ENCODE measurements around the gene BACH2. TPM values are rescaled to one million over a fixed set of nuclear protein-coding genes. Genes with fewer than 3 reads are reported as not detected.

BACH2 gene
- total RNA-seq, 5 donors from 2014 or later (not counting 1 experiment from before 2014, with no cell fraction given), result 81.9 to 196 (median 96.7) TPM

GRCh38 chr6:90204327-90205056 is 92.2 kb downstream of the BACH2 start:
- H3K9me3 ChIP-seq, result no peaks in the 10 kb centered on the region
- Mint-ChIP-seq H3K27me3 (no peaks in the 10 kb centered on the region), H3K27ac (peak overlapping the region in 1 of 2 donors; percentile 25), H3K9me3 (no peaks in the 10 kb centered on the region), H3K4me1 (peaks cover 61 to 84% (median 62%) of the 10 kb centered on the region in 3 donors), H3K36me3 (peaks cover 50% of the 10 kb centered on the region), H3K4me3 (no peak overlapping the region)
- H3K27me3 ChIP-seq (replicated peaks in 1 of 2; ENCODE audit: control insufficient read depth in 2 of 2, extremely low read depth in 1 of 2, insufficient read depth in 2 of 2, low read length in 1 of 2), result no peaks in the 10 kb centered on the region
- H3K36me3 ChIP-seq (ENCODE audit: control insufficient read depth in 2 of 2, extremely low read depth in 1 of 2, insufficient read depth in 1 of 2, low read length in 1 of 2), result peaks cover 7 to 8% of the 10 kb centered on the region in 2 donors
- H3K27ac ChIP-seq (ENCODE audit: low read length), result no peak overlapping the region
- H3K4me1 ChIP-seq (ENCODE audit: control insufficient read depth in 1 of 2, extremely low read depth in 1 of 2, insufficient read depth in 2 of 2, low read length in 2 of 2), result peaks cover 0 to 26% of the 10 kb centered on the region in 2 experiments
- POLR2A ChIA-PET, result interaction anchor here (0.6 to 1.4 kb wide), 5 partner anchors 11 to 87 kb away, joined by 3 to 5 read pairs (median 4); no protein-coding TSS in a partner anchor
- WGBS (ENCODE audit: insufficient coverage), result 100% methylated on average over 1 of the region's 7 CpGs
- no peak for DNase-seq
- H3K4me3 ChIP-seq (ENCODE audit: control insufficient read depth in 1 of 2, extremely low read depth in 1 of 2, low read length in 1 of 2), result no peak overlapping the region
- no peak for ATAC-seq (replicated peaks in 1 of 4)
- CTCF ChIA-PET, result interaction anchor here in 1 of 2 donors (0.6 kb wide), 1 partner anchor 152 kb away, joined by 4 read pairs; no protein-coding TSS in a partner anchor

- no peak for DNase-seq
- H3K27me3 Mint-ChIP-seq, result no peaks in the 10 kb centered on the region
- H3K27ac Mint-ChIP-seq, result peak overlapping the region in 1 of 2 donors; percentile 25
- peaks cover 0 to 3% (median 0%) of the 10 kb centered on the region in 3 donors for H3K9me3 Mint-ChIP-seq
- no peaks in the 10 kb centered on the region for H3K9me3 ChIP-seq
- ChIA-PET CTCF (no interaction called here), POLR2A (interaction anchor here (0.6 to 1.4 kb wide), 4 partner anchors 11 to 134 kb away, joined by 3 to 10 read pairs (median 4); no protein-coding TSS in a partner anchor)
- no peaks in the 10 kb centered on the region for H3K27me3 ChIP-seq (replicated peaks in 1 of 2; ENCODE audit: control insufficient read depth in 2 of 2, extremely low read depth in 1 of 2, insufficient read depth in 2 of 2, low read length in 1 of 2)
- peaks cover 54% of the 10 kb centered on the region for H3K36me3 Mint-ChIP-seq
- no peak overlapping the region for H3K4me3 Mint-ChIP-seq
- no peak for ATAC-seq (replicated peaks in 1 of 4)
- no peak overlapping the region for H3K27ac ChIP-seq (ENCODE audit: low read length)
- 92% methylated on average over 2 of the region's 5 CpGs for WGBS (ENCODE audit: insufficient coverage)
- H3K4me1 ChIP-seq (ENCODE audit: control insufficient read depth in 1 of 2, extremely low read depth in 1 of 2, insufficient read depth in 2 of 2, low read length in 2 of 2), result peaks cover 0 to 21% of the 10 kb centered on the region in 2 experiments
- H3K4me1 Mint-ChIP-seq, result peaks cover 61 to 85% (median 63%) of the 10 kb centered on the region in 3 donors
- peaks cover 7 to 8% of the 10 kb centered on the region in 2 donors for H3K36me3 ChIP-seq (ENCODE audit: control insufficient read depth in 2 of 2, extremely low read depth in 1 of 2, insufficient read depth in 1 of 2, low read length in 1 of 2)
- H3K4me3 ChIP-seq (ENCODE audit: control insufficient read depth in 1 of 2, extremely low read depth in 1 of 2, low read length in 1 of 2), result no peak overlapping the region
Observed at GRCh38 chr6:90203672-90204071, 93.0 kb downstream of the BACH2 start.

- peak in 3 of 4 experiments; percentile 29 to 56 (median 44) for ATAC-seq (replicated peaks in 1 of 4)
- peak overlapping the region; percentile 11 to 65 (median 21) for H3K4me3 Mint-ChIP-seq
- H3K27me3 Mint-ChIP-seq, result no peaks in the 10 kb centered on the region
- ChIA-PET CTCF (interaction anchor here in 1 of 2 donors (1.1 kb wide), 1 partner anchor 261 kb away, joined by 3 read pairs; no protein-coding TSS in a partner anchor), POLR2A (interaction anchor here (0.5 to 1.1 kb wide), 7 partner anchors 13 to 234 kb away, joined by 3 to 6 read pairs (median 3); no protein-coding TSS in a partner anchor)
- no peak for DNase-seq
- peak overlapping the region; percentile 71 to 85 for H3K27ac Mint-ChIP-seq
- peaks cover 65% of the 10 kb centered on the region for H3K36me3 Mint-ChIP-seq
- H3K9me3 Mint-ChIP-seq, result peaks cover 0 to 13% (median 11%) of the 10 kb centered on the region in 3 donors
- H3K4me1 Mint-ChIP-seq, result peaks cover 55 to 83% (median 56%) of the 10 kb centered on the region in 3 donors
- Histone ChIP-seq H3K4me3 (ENCODE audit: control insufficient read depth in 1 of 2, extremely low read depth in 1 of 2, low read length in 1 of 2) (no peak overlapping the region), H3K27me3 (replicated peaks in 1 of 2; ENCODE audit: control insufficient read depth in 2 of 2, extremely low read depth in 1 of 2, insufficient read depth in 2 of 2, low read length in 1 of 2) (no peaks in the 10 kb centered on the region), H3K9me3 (peaks cover 3% of the 10 kb centered on the region), H3K27ac (ENCODE audit: low read length) (no peak overlapping the region), H3K36me3 (ENCODE audit: control insufficient read depth in 2 of 2, extremely low read depth in 1 of 2, insufficient read depth in 1 of 2, low read length in 1 of 2) (peaks cover 12 to 14% of the 10 kb centered on the region in 2 donors), H3K4me1 (ENCODE audit: control insufficient read depth in 1 of 2, extremely low read depth in 1 of 2, insufficient read depth in 2 of 2, low read length in 2 of 2) (peaks cover 0 to 22% of the 10 kb centered on the region in 2 experiments)
- WGBS (ENCODE audit: insufficient coverage), result no CpG with 5 or more reads among the region's 2 CpGs
Observed at GRCh38 chr6:90202156-90202555, 94.5 kb downstream of the BACH2 start.

- H3K27ac Mint-ChIP-seq, result peak overlapping the region in 1 of 2 donors; percentile 64
- H3K36me3 Mint-ChIP-seq, result peaks cover 49% of the 10 kb centered on the region
- ChIA-PET CTCF (no interaction called here), POLR2A (no interaction called here)
- no peak for ATAC-seq (replicated peaks in 1 of 4)
- no peaks in the 10 kb centered on the region for H3K27me3 Mint-ChIP-seq
- Histone ChIP-seq H3K36me3 (ENCODE audit: control insufficient read depth in 2 of 2, extremely low read depth in 1 of 2, insufficient read depth in 1 of 2, low read length in 1 of 2) (peaks cover 5 to 10% of the 10 kb centered on the region in 2 donors), H3K4me3 (ENCODE audit: control insufficient read depth in 1 of 2, extremely low read depth in 1 of 2, low read length in 1 of 2) (no peak overlapping the region), H3K27ac (ENCODE audit: low read length) (no peak overlapping the region), H3K27me3 (replicated peaks in 1 of 2; ENCODE audit: control insufficient read depth in 2 of 2, extremely low read depth in 1 of 2, insufficient read depth in 2 of 2, low read length in 1 of 2) (no peaks in the 10 kb centered on the region), H3K4me1 (ENCODE audit: control insufficient read depth in 1 of 2, extremely low read depth in 1 of 2, insufficient read depth in 2 of 2, low read length in 2 of 2) (peaks cover 3 to 35% of the 10 kb centered on the region in 2 experiments), H3K9me3 (peaks cover 3% of the 10 kb centered on the region)
- WGBS (ENCODE audit: insufficient coverage), result no CpG with 5 or more reads among the region's 4 CpGs
- no peak overlapping the region for H3K4me3 Mint-ChIP-seq
- H3K4me1 Mint-ChIP-seq, result peaks cover 52 to 82% (median 60%) of the 10 kb centered on the region in 3 donors
- peaks cover 0 to 13% (median 11%) of the 10 kb centered on the region in 3 donors for H3K9me3 Mint-ChIP-seq
- no peak for DNase-seq
Observed at GRCh38 chr6:90199900-90200299, 96.7 kb downstream of the BACH2 start.

- Mint-ChIP-seq H3K27ac (peak overlapping the region in 1 of 2 donors; percentile 66), H3K4me3 (no peak overlapping the region)
- no CpG with 5 or more reads among the region's 6 CpGs for WGBS (ENCODE audit: insufficient coverage)
Observed at GRCh38 chr6:90198758-90199425, 97.8 kb downstream of the BACH2 start.

More at GRCh38 chr6:90198758-90199425, 97.8 kb downstream of the BACH2 start:
- ATAC-seq (replicated peaks in 1 of 4) (peak in 3 of 4 experiments; percentile 18 to 73 (median 28)), DNase-seq (no peak)
- H3K4me1 ChIP-seq (ENCODE audit: control insufficient read depth in 1 of 2, extremely low read depth in 1 of 2, insufficient read depth in 2 of 2, low read length in 2 of 2), result peaks cover 9 to 45% of the 10 kb centered on the region in 2 experiments
- no peaks in the 10 kb centered on the region for H3K27me3 ChIP-seq (replicated peaks in 1 of 2; ENCODE audit: control insufficient read depth in 2 of 2, extremely low read depth in 1 of 2, insufficient read depth in 2 of 2, low read length in 1 of 2)
- no peaks in the 10 kb centered on the region for H3K27me3 Mint-ChIP-seq
- ChIA-PET POLR2A (no interaction called here), CTCF (interaction anchor here in 1 of 2 donors (0.5 kb wide), 1 partner anchor 97 kb away, joined by 3 read pairs; no protein-coding TSS in a partner anchor)
- peaks cover 57 to 82% (median 63%) of the 10 kb centered on the region in 3 donors for H3K4me1 Mint-ChIP-seq
- H3K9me3 ChIP-seq, result peaks cover 3% of the 10 kb centered on the region
- no peak overlapping the region for H3K4me3 ChIP-seq (ENCODE audit: control insufficient read depth in 1 of 2, extremely low read depth in 1 of 2, low read length in 1 of 2)
- peaks cover 41% of the 10 kb centered on the region for H3K36me3 Mint-ChIP-seq
- no peak overlapping the region for H3K27ac ChIP-seq (ENCODE audit: low read length)
- H3K9me3 Mint-ChIP-seq, result peaks cover 0 to 13% (median 11%) of the 10 kb centered on the region in 3 donors
- H3K36me3 ChIP-seq (ENCODE audit: control insufficient read depth in 2 of 2, extremely low read depth in 1 of 2, insufficient read depth in 1 of 2, low read length in 1 of 2), result peaks cover 5 to 10% of the 10 kb centered on the region in 2 donors
